Vagina (tissue), 2 donors: ENCODE data around the gene TSPAN33.

ENCODE experiments used
- CTCF ChIP-seq, 3 experiments: fragments of 450-650 bp in 2 of 3; fragments of 200-600 bp in 1 of 3; sonication (generic) in 1 of 3; IDR thresholded peaks; one replicate each; pipeline ENCODE4 v1.5.1; 2017 to 2019; ENCODE audit warnings: antibody characterized with exemption in 3 of 3, mild to moderate bottlenecking in 2 of 3, moderate library complexity in 2 of 3
- POLR2A ChIP-seq, 2 donors: fragments of 450-650 bp; IDR thresholded peaks; one replicate each; pipeline ENCODE4 v1.6.1; 2017; ENCODE audit warnings: antibody characterized with exemption in 2 of 2, mild to moderate bottlenecking in 2 of 2, moderate library complexity in 2 of 2
- POLR2AphosphoS5 ChIP-seq, 2 donors: sonication (generic); formaldehyde crosslinking; IDR thresholded peaks; one replicate each; pipeline ENCODE4 v1.9.0; 2017; ENCODE audit warnings: antibody characterized with exemption in 2 of 2, mild to moderate bottlenecking in 2 of 2, low read depth in 1 of 2; ENCODE audit not compliant: insufficient read depth in 1 of 2

DNA sequence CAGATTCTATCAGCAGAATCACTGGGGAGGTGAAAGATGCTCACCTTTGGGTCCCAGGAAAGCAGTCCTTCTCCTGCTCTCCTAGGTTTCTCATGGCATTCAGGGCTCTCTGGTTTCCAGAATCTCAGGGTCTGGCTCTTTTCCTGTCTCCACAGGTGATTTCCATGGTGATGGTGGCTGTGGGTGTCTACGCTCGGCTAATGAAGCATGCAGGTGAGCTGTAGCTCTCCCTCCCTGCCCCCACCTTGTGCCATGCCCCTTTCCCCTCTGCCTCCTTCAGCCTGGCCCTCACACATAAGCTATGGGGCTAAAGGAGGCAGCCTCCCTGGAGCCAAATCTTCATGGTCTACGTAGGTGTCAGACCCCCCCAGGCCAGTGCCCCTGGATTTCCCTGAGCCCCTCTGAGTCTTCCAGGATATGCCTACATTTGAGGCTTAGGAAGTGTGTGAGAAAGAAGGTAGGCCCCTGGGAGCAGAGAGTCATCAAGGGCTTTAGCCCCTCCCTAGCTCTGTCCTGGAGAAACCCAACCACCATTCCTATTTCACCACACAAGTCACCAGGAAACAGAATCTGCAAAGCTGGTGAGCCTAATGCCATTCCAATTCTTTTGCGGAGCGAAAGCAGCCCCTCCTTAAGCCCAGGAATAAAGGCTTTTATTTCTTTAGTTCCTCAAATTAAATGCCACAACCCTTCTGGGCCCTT, 17.2 kb downstream of the TSPAN33 start:
- TF ChIP-seq CTCF (IDR thresholded peaks at IDR 0.05): no peak
- no peak for TF ChIP-seq POLR2A (IDR thresholded peaks at IDR 0.05)
- no peak for TF ChIP-seq POLR2AphosphoS5 (IDR thresholded peaks at IDR 0.05; ENCODE audit: insufficient read depth in 1 of 2, low read depth in 1 of 2)
